H1 (cell line): ENCODE results near the gene PAXIP1. TPM values are rescaled to one million over a fixed set of nuclear protein-coding genes. Genes with fewer than 3 reads are reported as not detected.

Experiments used
- ATF3 ChIP-seq: IDR thresholded peaks from 2 replicates; pipeline ENCODE4 v1.6.1; 2011; ENCODE audit warnings: low read depth, mild to moderate bottlenecking, low read length; ENCODE audit not compliant: insufficient read depth
- CREB1 ChIP-seq: IDR thresholded peaks from 2 replicates; pipeline ENCODE4 v1.6.1; 2012; ENCODE audit warnings: inconsistent platforms
- HDAC6 ChIP-seq: IDR thresholded peaks from one replicate; pipeline ENCODE4 v1.7.1; 2012; ENCODE audit warnings: low read depth, mild to moderate bottlenecking, inconsistent platforms, low read length, moderate library complexity
- KDM1A ChIP-seq: fragments of 200-600, 300-600 bp; sonication (generic); IDR thresholded peaks from 2 replicates; pipeline ENCODE4 v1.7.1; 2016; ENCODE audit warnings: mild to moderate bottlenecking, low read length, borderline replicate concordance
- RFX5 ChIP-seq: IDR thresholded peaks from 2 replicates; pipeline ENCODE4 v1.6.1; 2011; ENCODE audit warnings: low read depth, low read length, improper control_type of control experiment, borderline replicate concordance
- polyA plus RNA-seq, 7 experiments: library from polyadenylated mRNA; depleted of rRNA in 3 of 7; stranded (reverse) in 5 of 7; unstranded in 2 of 7; fragments of >200 nt in 5 of 7; fragments of 200-250 nt in 2 of 7; gene quantifications; 1 replicate in 5 of 7; 2 replicates in 1 of 7; 4 replicates in 1 of 7; pipeline versions ENCODE4 v1.2.1 to v1.2.3, GENCODE V29; 2011 to 2013; ENCODE audit warnings: missing spikeins in 2 of 7, mixed read lengths in 2 of 7
- total RNA-seq: library from RNA; stranded (reverse); fragmentation: NEBNext Ultra II Directional; extraction: Animal tissue kit (Norgen Biotek cat#: 25700); gene quantifications from 2 replicates; pipeline ENCODE4 v1.2.1, GENCODE V29; 2021

PAXIP1 gene
- total and polyA plus RNA-seq, 2 of the 8 experiments (the other 6 are each of a cell fraction or from before 2014, with no cell fraction given): 32.4 to 32.8 TPM

GRCh38 chr7:154896076-154896475 is 106.8 kb downstream of the PAXIP1 start (continued):
- no peak for TF ChIP-seq KDM1A
- TF ChIP-seq RFX5: no peak
- TF ChIP-seq ATF3: no peak
- TF ChIP-seq HDAC6: no peak
- no peak for TF ChIP-seq CREB1

Other genes with a start within 250 kb of the PAXIP1 start
- gene HTR5A, start 67.2 kb upstream of the PAXIP1 start, total RNA-seq: not detected in 2 replicates
- 0.02 TPM in 1 of 2 replicates, not detected in the other for gene HTR5A, start 67.2 kb upstream of the PAXIP1 start, polyA plus RNA-seq (2011; rRNA removed)